ENCODE measurements around the gene S100P.

GRCh38 chr4:6660430-6660829 lies 33.2 kb upstream of the S100P start:
- TF ChIP-seq TAF1 (IDR thresholded peaks at IDR 0.05; ENCODE audit: low read depth) (no peak), TCF12 (IDR thresholded peaks at IDR 0.05; ENCODE audit: low read depth) (no peak), EP300 (IDR thresholded peaks at IDR 0.05; ENCODE audit: borderline replicate concordance) (no peak), YY1 (IDR thresholded peaks at IDR 0.05; ENCODE audit: low read depth) (no peak), MAX (IDR thresholded peaks at IDR 0.05) (no peak), ZBTB7A (IDR thresholded peaks at IDR 0.05; ENCODE audit: low read depth) (no peak), RAD21 (IDR thresholded peaks at IDR 0.05; ENCODE audit: low read depth) (no peak), CREB1 (IDR thresholded peaks at IDR 0.05; ENCODE audit: low read depth) (no peak), TEAD4 (IDR thresholded peaks at IDR 0.05) (no peak), USF1 (IDR thresholded peaks at IDR 0.05) (no peak), CEBPB (IDR thresholded peaks at IDR 0.05) (no peak)

Measured in Ishikawa (cell line).